Stimulated activated CD4-positive, alpha-beta T cell treated with anti-CD3 and anti-CD28 coated beads, TNF-alpha, amount 100 ng/mL, for 4 hours (primary cell): Measurements from ENCODE around the gene CATSPERB.
"Not testable (repeated sequence)": the region's sequence is repeated elsewhere in the genome, so short reads cannot be mapped to it uniquely, and the experiment has no call there.

ENCODE experiments used
- DNase-seq, 3 experiments: peaks; one replicate each; pipeline ENCODE4 v3.0.0-alpha.2; 2020; ENCODE audit warnings: low read depth in 3 of 3

The CATSPERB gene

GRCh38 chr14:91731986-91732385 lies at the start of gene CATSPERB:
TSS of gene CATSPERB (minus strand) at chr14:91732086. CDS start at chr14:91729479, 2,607 bp downstream.
- no peak for DNase-seq

- no peak for DNase-seq
Measured at GRCh38 chr14:91780452-91780851, 48.6 kb upstream of the CATSPERB start.

GRCh38 chr14:91778217-91778616 lies 46.3 kb upstream of the CATSPERB start:
- no peak for DNase-seq

GRCh38 chr14:91774140-91775096 lies 42.5 kb upstream of the CATSPERB start:
- no peak for DNase-seq

- DNase-seq = no peak
Measured at GRCh38 chr14:91770185-91770584, 38.3 kb upstream of the CATSPERB start.

GRCh38 chr14:91755570-91756295 lies 23.8 kb upstream of the CATSPERB start:
- no peak for DNase-seq

GRCh38 chr14:91754819-91755218 lies 22.9 kb upstream of the CATSPERB start:
- no peak for DNase-seq

- no peak for DNase-seq
Measured at GRCh38 chr14:91754185-91754584, 22.3 kb upstream of the CATSPERB start.

- DNase-seq = no peak
Measured at GRCh38 chr14:91753501-91754128, 21.7 kb upstream of the CATSPERB start.

- no peak for DNase-seq
Measured at GRCh38 chr14:91752961-91753360, 21.1 kb upstream of the CATSPERB start.

- DNase-seq = no peak
Measured at GRCh38 chr14:91751719-91752118, 19.8 kb upstream of the CATSPERB start.

GRCh38 chr14:91750634-91751198 lies 18.8 kb upstream of the CATSPERB start:
- no peak for DNase-seq

- DNase-seq = no peak
Measured at GRCh38 chr14:91749868-91750267, 18.0 kb upstream of the CATSPERB start.

- no peak for DNase-seq
Measured at GRCh38 chr14:91748049-91748448, 16.2 kb upstream of the CATSPERB start.

- no peak for DNase-seq
Measured at GRCh38 chr14:91745344-91745743, 13.5 kb upstream of the CATSPERB start.

GRCh38 chr14:91744068-91744480 lies 12.2 kb upstream of the CATSPERB start:
- DNase-seq = no peak

- no peak for DNase-seq
Measured at GRCh38 chr14:91743305-91743653, 11.4 kb upstream of the CATSPERB start.

- no peak for DNase-seq
Measured at GRCh38 chr14:91742621-91743304, 10.9 kb upstream of the CATSPERB start.

GRCh38 chr14:91739867-91740266 lies 8.0 kb upstream of the CATSPERB start:
- not testable (repeated sequence) for DNase-seq

- DNase-seq = no peak
Measured at GRCh38 chr14:91737619-91738018, 5.7 kb upstream of the CATSPERB start.

GRCh38 chr14:91732859-91733477 lies 1.1 kb upstream of the CATSPERB start:
- no peak for DNase-seq
